Muscle of arm (tissue), 12 donors: ENCODE measurements around the gene C1orf216. TPM values are rescaled to one million over a fixed set of nuclear protein-coding genes. Genes with fewer than 3 reads are reported as not detected.
"Not testable (repeated sequence)": the region's sequence is repeated elsewhere in the genome, so short reads cannot be mapped to it uniquely, and the experiment has no call there.

Experiments
- DNase-seq: peaks from one replicate; pipeline ENCODE4 v3.0.0-alpha.2; 2013
- polyA plus RNA-seq, 12 donors: library from polyadenylated mRNA; unstranded; fragments of 120-200 nt; gene quantifications; one replicate each; pipeline ENCODE4 v1.2.1, GENCODE V29; 2013; ENCODE audit not compliant: insufficient read length in 12 of 12

The C1orf216 gene
- polyA plus RNA-seq, 12 donors = 6.4 to 14.0 (median 10.6) TPM; not detected in 1

- DNase-seq = no peak
These were observed 10.2 kb downstream of the C1orf216 start for GRCh38 chr1:35708441-35708921.

GRCh38 chr1:35707601-35708440 lies 10.9 kb downstream of the C1orf216 start:
- DNase-seq = no peak

- DNase-seq = no peak
These were observed 11.7 kb downstream of the C1orf216 start for GRCh38 chr1:35706846-35707600.

- DNase-seq = no peak
These were observed 16.2 kb downstream of the C1orf216 start for GRCh38 chr1:35702508-35702907.

- DNase-seq = not testable (repeated sequence)
These were observed 19.5 kb downstream of the C1orf216 start for GRCh38 chr1:35699152-35699551.

GRCh38 chr1:35692317-35692716 lies 26.4 kb downstream of the C1orf216 start:
- no peak for DNase-seq

GRCh38 chr1:35691571-35692220 lies 27.0 kb downstream of the C1orf216 start:
- DNase-seq = no peak

GRCh38 chr1:35691080-35691479 lies 27.6 kb downstream of the C1orf216 start:
- DNase-seq = no peak

GRCh38 chr1:35690103-35690502 lies 28.6 kb downstream of the C1orf216 start:
- not testable (repeated sequence) for DNase-seq

- DNase-seq = no peak
These were observed 30.5 kb downstream of the C1orf216 start for GRCh38 chr1:35688161-35688560.

- DNase-seq = no peak
These were observed 35.7 kb downstream of the C1orf216 start for GRCh38 chr1:35683012-35683411.

GRCh38 chr1:35680271-35680670 lies 38.4 kb downstream of the C1orf216 start:
- DNase-seq = no peak

- no peak for DNase-seq
These were observed 42.9 kb downstream of the C1orf216 start for GRCh38 chr1:35675773-35676172.

- no peak for DNase-seq
These were observed 44.6 kb downstream of the C1orf216 start for GRCh38 chr1:35674111-35674510.

- DNase-seq = no peak
These were observed 46.6 kb downstream of the C1orf216 start for GRCh38 chr1:35672116-35672515.

- no peak for DNase-seq
These were observed 50.2 kb downstream of the C1orf216 start for GRCh38 chr1:35668506-35668905.

- no peak for DNase-seq
These were observed 51.8 kb downstream of the C1orf216 start for GRCh38 chr1:35666916-35667315.

GRCh38 chr1:35666216-35666615 lies 52.5 kb downstream of the C1orf216 start:
- DNase-seq = no peak
